ENCODE results near the gene TOP1.

TOP1 gene

DNA sequence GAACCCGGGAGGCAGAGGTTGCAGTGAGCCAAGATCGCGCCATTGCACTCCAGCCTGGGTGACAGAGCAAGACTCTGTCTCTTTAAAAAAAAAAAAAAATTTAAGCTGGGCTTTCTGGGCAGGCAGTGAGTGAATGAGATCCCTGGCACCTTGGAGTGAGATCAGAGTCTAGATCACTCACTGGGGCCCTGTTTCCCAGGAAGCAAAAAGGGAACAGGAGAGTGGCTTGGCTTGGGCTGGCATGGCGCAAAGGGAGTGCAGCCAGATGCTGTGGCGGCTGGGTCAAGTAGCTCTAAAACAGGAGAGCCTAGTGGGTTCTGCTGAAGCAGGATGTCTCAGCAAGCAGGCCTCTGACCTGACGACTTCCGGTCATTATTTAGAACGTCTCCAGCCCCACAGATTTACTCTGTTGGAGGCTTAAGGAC, 119.2 kb downstream of the TOP1 start:
- DNase-seq (ENCODE audit: low spot score): no peak

DNA sequence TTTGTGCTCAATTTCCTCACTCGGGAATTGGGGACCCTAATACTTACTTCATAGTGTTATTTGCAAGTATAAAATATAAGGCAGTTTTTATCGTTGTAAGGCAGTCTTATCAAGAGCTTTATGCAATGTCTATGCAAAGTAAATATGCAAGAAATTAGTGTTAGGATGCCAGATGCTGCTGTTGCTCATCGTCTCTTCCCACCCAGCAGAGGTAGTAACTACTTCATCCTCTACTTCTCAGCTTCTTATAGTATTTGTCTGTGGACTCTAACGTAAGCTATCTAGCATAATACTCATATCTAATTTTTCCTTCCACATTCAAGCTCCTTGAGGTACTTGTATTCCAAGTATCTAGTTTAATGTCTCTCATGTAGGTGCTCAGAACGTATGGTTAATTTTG, 120.3 kb downstream of the TOP1 start:
- DNase-seq (ENCODE audit: low spot score): no peak

DNA sequence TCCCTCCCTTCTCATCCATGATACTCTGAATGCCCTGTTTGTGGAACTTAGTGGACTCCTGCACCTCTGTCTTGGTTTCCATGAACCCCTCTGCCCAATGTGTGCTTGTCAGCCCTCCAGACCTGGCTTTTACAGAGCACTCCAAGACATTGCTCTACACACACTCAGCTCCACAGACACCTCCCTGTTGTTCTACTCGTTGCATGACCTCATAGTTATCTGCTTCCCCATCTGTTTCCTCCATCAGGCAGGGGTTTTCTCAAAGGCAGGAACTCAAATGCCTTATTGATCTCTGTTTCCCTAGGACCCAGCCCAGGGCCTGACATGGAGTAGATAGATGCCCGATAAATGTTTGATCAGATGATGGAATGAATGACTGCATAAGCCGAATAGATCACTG, 122.0 kb downstream of the TOP1 start:
- DNase-seq (ENCODE audit: low spot score): no peak

DNA sequence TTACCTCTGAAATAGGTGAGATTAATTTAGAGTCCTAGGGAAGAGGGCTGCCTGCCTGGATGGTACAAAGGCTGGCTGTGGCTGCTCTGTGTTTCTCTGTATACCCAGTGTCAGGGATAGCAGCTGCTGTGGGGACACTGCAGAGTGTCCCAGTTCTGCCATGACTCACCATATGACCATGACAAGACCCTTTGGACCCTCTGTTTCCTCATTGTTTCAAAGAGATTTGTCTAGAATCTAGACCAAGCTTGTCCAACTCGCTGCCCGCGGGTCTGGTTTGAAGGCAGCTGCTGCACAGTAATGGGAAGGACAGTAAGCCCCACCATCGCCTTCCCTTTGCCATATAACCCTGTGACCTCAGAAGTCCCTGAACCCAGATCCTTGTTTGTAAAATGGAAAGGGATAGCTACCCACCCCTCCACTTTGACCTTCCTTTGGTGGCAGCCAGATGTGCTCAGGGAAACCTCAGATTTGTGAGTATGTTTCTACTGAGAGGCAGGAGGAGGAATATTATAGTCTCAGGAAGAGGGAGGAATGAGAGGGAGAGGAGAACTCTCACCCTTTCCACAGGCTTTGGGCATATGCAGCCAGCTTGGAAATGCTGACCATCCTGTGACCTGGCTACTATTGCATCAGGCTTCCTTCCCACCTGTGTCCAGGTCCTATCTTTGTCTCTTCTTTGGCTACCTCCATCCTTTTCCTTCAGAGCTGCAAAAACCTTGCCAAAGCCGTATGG, 122.7 kb downstream of the TOP1 start:
- no peak for DNase-seq (ENCODE audit: low spot score)

DNA sequence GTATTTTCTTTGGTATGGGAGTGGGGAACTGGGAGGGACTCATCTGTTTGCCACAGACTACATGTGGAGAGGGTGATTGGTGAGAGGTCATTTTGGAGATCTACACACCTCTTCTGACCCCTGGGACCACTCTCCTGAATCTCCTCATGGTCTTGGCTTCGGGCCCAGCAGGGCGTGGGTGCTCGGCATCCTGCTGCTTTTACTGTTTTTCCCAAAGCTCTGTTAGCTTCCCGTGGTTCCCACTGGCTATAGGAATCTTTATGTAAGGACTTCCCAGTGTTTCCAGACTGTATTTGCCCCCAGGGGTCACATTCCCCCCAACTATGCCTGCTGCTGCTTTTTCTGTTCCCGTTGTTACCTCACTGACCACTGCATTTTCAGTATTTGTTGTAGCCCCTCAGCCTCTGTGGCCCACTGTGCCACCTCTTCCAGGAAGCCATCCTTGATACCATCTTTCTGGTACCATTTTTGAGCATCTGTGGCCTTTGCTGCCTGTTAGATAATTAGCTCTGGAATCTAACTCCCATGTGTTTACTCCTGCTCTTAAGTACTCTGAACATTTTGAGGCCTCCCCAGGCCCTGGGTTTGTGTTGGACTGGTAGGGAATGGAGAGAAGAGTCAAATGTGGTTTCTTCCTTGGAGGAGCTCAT, 123.6 kb downstream of the TOP1 start:
- no peak for DNase-seq (ENCODE audit: low spot score)

DNA sequence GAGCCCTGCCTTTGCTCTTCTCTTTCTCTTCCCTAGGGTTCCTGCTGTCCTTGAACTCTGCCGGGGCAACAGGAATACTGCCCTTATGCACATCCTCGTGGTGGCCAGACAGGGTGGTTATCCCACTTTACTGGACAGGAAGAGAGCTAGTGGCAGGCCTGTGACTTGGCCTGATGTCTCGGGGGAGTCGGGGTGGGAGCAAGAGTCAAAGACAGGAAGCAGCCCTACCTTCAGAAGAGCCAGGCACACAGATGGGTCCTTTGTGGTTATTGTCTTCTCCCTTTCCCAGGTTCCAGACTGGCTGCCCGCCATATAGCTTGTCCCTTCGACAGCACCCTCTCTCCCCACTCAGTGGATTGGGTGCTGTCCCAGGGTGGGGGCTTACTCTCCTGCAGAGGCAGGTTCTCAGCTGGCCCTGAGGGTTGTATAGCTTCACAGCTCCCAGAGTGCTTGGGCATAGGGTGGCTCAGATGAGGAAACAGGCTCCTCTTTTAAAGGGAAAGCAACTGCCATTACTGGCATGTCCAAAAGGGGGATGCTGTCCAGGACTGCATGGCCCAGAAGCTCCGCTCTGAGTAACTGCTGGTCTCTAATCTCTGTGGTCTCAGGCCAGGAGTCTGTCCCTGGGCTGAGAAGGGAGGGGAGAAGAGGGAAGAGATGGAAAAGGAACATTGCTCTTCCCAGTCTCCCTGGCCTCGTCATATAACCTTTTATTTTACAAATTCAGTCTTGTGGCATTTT, 126.0 kb downstream of the TOP1 start:
- DNase-seq (ENCODE audit: low spot score): no peak

DNA sequence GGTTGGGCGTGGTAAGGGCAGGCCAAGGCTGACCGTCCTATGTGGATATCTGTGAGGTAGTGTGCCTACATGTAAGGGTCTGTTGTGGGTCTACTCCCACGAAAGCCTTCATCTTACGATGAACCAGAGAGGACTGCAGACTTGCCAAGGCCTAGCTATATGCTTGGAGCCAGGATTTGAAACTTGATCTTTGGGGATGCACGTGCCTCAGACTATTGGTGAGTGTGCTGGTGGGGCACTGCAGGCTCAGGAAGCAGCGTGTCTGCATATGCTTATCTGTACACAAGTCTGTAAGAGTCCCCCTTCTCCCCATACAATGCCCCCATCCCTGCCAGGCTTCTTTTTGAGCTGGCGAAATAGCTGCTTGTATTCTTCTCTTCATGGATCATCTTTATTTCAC, 126.6 kb downstream of the TOP1 start:
- DNase-seq (ENCODE audit: low spot score): no peak

DNA sequence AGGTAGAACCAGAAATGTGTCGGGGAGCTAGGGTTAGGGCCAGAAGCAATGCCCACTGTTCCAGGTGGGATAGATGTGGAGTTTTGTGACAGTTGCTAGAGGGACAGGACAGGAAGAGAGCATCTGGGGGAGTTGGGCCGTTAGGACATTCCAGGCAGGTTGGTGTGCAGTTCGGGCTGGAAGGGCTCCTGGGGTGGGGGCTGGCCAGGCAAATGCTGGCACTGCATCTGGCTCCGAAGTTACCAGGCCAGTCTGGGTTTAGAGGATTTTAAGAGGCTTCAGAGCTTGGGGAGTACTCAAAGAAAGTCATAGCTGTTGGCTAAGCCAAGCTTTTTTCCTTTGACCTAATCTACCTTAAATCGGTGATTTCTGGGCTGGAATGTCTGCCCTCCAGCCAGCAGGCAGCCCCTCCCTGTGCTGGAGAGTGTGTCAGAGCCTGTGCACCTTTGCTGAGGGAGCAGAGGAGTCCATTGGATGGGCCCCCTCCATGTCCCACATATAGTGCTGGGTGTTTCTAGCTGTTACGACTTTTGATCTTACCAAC, 129.5 kb downstream of the TOP1 start:
- DNase-seq (ENCODE audit: low spot score): no peak

DNA sequence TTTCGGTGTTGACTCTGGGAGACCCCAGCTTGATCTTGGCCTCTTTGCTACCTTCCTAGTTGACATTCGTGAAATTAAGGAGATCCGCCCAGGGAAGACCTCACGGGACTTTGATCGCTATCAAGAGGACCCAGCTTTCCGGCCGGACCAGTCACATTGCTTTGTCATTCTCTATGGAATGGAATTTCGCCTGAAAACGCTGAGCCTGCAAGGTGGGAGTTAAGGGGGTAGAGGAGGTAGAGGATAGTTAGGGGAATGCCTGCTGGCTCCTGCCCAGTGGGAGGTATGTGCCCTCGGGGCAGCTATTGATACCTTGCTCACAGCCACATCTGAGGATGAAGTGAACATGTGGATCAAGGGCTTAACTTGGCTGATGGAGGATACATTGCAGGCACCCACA, 130.9 kb downstream of the TOP1 start:
- DNase-seq (ENCODE audit: low spot score): no peak

DNA sequence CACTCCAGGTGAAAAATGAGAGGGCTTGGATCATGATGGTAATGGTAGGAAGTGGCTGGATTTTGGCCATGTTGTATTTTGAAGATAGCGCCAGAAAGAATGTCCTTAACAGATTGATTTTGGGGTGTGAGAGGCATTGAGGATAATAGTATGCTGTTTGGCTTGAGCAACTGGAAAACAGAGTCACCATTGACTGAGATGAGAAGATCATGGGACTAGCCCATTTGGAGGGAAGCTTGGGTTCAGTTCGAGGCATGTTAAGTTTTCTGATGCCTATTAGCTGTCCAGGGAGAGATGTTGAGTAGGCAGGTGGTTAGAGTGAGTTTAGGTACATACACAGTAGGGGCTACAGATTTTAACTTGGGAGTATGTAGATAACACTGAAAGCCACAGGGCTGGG, 132.1 kb downstream of the TOP1 start:
- no peak for DNase-seq (ENCODE audit: low spot score)

DNA sequence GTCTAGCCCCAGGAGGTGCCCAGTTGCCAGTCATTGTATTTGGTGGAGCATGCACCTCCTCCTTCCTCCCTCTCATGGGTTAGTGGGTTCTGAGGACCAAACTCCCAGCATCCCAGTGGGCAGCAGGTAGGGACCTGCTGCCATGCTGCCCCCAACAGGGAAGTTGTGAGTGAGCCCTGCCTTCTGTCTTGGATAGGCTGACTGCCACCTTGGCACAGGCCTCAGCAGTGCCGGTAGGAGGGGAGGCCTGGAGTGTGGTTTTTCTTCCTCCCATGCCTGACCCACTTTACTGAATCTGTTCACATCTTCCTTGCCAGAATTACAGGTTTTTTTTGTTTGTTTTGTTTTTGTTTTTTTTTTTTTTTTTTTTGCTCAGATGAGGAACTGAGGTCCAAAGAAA, 133.3 kb downstream of the TOP1 start:
- no peak for DNase-seq (ENCODE audit: low spot score)

DNA sequence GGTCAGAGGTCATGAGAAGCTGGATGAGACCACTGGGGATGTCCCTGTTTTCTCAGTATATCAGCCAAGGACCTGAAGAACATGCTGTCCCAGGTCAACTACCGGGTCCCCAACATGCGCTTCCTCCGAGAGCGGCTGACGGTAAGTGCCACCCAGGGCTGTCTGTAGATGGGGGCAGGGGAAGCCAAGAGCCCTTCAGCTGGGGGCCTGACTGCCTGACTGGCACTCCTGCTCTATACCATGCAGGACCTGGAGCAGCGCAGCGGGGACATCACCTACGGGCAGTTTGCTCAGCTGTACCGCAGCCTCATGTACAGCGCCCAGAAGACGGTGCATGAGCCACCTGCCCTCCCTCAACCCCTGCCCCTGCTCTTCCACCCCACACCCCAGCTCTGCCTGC, 133.8 kb downstream of the TOP1 start:
- DNase-seq (ENCODE audit: low spot score): no peak

DNA sequence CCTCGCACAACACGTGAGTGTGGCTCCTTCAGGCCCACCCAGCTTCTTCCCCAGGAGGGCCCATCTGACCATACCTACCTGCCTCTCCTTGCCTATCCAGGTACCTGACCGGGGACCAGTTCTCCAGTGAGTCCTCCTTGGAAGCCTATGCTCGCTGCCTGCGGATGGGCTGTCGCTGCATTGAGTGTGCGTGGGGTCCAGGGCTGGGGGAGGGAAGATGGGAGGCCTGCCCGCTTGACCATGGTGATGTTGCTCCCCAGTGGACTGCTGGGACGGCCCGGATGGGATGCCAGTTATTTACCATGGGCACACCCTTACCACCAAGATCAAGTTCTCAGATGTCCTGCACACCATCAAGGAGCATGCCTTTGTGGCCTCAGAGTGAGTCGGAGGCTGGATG, 135.2 kb downstream of the TOP1 start:
- DNase-seq (ENCODE audit: low spot score): no peak

DNA sequence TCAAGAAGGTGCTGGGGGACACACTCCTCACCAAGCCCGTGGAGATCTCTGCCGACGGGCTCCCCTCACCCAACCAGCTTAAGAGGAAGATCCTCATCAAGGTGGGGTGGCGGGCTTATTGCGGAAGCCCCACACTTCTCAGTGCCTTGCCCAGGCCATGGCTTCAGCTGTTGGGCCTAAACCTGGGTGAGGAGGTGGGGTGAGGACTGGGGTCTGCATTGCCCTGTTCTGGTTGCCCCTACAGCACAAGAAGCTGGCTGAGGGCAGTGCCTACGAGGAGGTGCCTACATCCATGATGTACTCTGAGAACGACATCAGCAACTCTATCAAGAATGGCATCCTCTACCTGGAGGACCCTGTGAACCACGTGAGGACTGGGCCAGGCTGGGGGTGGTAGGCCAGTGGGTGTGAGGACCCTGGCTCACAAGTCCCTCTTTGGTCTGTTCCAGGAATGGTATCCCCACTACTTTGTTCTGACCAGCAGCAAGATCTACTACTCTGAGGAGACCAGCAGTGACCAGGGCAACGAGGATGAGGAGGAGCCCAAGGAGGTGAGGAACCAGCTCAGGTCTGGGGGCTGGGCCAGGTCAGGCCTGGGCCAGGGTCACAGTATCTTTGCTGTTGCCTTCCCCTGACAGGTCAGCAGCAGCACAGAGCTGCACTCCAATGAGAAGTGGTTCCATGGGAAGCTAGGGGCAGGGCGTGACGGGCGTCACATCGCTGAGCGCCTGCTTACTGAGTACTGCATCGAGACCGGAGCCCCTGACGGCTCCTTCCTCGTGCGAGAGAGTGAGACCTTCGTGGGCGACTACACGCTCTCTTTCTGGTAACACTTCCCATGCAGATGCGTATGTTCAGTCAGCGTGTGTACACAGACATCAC, 136.6 kb downstream of the TOP1 start:
- no peak for DNase-seq (ENCODE audit: low spot score)

DNA sequence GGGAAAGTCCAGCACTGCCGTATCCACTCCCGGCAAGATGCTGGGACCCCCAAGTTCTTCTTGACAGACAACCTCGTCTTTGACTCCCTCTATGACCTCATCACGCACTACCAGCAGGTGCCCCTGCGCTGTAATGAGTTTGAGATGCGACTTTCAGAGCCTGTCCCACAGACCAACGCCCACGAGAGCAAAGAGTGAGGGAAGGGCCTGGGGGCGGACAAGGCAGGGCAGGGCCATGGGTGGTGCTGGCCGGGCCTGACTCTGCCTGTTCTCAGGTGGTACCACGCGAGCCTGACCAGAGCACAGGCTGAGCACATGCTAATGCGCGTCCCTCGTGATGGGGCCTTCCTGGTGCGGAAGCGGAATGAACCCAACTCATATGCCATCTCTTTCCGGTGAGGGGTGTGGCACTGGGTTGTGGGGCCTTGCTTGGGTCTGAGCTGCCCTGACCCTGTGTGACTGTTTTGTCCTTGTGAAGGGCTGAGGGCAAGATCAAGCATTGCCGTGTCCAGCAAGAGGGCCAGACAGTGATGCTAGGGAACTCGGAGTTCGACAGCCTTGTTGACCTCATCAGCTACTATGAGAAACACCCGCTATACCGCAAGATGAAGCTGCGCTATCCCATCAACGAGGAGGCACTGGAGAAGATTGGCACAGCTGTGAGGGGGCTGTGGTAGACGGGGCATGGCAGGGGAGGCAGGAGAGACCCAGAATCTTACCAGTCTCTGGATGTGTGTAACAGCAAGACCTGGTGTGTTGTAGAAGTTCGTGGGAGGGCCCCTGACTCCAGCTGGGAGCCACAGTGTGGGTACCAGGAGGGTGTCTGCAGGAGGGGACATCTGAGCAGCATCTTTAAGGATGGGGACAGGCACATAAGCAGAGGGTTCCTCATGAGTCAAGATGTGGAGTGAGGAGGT, 137.8 kb downstream of the TOP1 start:
- no peak for DNase-seq (ENCODE audit: low spot score)

DNA sequence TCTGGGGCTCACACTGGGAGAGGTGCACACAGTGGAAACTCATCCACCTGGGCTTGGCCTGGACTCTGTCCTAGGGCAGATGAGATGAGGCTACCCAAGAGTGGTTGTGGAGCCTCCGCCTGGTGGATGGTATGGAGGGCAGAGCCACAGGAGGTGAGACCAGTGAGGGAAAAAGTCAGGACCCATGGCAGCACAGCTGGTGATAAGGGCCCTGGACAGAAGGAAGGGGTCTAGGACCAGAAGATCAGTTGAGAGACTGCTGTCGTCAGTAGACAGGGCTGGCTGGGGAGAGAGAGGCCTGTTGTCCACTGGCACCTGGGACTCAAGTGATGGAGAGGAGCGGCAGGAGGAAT, 138.5 kb downstream of the TOP1 start:
- no peak for DNase-seq (ENCODE audit: low spot score)

DNA sequence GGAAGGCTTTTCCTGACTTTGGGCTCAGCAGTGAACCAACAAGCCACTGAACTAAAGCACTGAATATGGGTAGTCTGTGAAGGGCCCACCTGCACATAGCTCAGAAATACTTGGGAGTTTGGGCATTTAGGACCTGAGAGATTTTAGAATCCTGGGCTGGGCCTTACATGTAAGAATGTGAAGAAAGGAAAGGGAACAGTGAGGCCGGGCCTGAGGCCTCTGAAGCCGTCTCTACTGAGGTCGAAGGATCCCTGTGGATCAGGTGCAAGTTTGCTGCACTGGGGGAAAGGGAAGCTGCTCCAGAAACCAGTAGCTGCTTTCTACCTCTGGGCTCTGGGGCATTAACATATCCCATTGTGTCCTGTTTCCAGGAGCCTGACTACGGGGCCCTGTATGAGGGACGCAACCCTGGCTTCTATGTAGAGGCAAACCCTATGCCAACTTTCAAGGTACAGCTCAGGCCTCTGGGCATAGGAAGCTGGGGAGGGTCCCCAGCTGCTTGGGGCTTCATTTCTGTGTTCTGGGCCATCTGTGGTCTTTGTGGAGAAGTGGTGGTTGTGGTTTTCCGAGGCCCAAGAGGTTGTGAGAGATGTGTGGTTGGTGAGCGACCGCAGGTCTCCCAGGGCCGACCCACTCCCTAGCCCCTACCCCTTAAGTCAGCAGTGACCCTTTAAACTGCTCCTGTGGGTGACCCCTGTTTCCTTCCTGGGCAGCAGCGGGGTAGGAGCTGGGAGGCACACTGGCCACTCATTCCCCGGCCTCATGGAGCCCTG, 139.0 kb downstream of the TOP1 start:
- DNase-seq (ENCODE audit: low spot score): no peak

DNA sequence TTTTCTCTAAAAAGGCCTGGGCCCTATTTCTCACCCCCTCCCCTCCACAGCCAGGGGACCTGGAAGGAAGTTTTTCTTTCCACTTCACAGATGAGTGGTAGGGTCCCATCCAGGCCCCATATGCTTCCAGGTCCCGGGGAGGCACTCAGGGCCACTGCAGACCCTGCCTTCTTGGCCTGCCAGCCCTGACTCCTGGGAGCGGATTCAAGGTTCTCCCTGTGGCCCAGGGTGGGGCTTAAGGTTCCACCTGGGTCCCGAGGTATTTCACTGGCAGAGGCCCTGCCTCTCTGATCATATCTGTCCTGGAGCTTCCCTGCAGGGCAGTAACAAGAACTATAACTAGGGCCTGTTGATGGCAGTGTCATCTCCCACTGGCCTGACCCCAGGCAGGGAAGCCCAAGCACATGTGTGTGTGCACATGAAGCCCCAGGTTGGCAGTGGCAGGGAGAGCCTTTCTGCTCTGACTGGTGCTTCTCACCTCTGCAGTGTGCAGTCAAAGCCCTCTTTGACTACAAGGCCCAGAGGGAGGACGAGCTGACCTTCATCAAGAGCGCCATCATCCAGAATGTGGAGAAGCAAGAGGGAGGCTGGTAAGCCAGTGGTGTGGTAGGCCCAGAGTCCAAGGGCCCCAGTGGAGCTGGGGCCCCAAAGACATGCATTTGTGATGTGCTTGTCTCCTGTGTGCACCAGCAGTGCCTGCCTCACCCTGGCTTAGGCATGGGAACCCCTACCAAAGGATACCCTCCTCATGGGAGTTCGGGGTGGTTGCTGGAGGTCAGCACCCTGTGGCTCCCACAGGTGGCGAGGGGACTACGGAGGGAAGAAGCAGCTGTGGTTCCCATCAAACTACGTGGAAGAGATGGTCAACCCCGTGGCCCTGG, 139.9 kb downstream of the TOP1 start:
- no peak for DNase-seq (ENCODE audit: low spot score)

DNA sequence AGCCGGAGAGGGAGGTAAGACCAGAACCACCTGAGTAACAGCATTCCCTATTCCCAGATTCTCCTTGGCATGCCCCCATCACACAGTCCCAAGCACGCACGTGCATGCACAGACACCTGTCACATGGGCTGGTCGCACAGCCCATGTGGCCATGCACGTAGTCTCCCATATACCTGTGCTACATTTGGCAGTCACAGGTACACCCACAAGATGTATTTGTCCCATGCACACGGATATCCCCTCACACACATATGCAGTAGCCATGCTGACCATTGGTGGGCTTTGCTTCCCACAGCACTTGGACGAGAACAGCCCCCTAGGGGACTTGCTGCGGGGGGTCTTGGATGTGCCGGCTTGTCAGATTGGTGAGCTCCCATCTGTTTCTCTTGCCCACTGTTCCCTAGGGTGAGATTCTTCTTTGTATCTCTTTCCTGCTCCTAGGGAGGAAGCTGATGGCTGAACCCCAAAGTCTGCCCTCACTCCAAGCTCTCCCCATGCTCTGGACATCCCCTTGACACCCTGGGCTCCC, 140.6 kb downstream of the TOP1 start:
- no peak for DNase-seq (ENCODE audit: low spot score)

Data from iPS-NIHi11 (cell line).